LNCAP (cell line): ENCODE measurements around the gene MSI2.

Source experiments
- TF ChIP-seq, protein P1 (sequence below): fragments of 450-650 bp; IDR thresholded peaks from 2 replicates; pipeline ENCODE4 v1.5.1; 2017; ENCODE audit warnings: mild to moderate bottlenecking

The MSI2 gene

DNA sequence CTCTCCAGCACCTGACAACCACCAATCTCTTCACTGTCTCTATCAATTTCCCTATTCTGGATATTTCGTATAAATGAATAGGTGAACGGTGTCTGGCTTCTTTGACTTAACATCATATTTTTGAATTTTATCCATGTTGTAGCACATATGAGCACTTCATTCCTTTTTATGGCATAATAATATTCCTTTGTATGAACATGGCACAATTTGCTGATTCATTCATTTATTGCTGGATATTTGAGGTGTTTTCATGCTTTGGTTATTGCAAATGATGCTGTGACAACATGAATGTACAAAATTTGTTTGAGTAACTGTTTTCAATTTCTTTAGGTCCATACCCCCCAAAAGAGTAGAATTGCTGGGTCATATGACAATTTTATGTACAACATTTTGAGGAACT is 476.8 kb downstream of the MSI2 start:
- TF ChIP-seq, protein P1, sequence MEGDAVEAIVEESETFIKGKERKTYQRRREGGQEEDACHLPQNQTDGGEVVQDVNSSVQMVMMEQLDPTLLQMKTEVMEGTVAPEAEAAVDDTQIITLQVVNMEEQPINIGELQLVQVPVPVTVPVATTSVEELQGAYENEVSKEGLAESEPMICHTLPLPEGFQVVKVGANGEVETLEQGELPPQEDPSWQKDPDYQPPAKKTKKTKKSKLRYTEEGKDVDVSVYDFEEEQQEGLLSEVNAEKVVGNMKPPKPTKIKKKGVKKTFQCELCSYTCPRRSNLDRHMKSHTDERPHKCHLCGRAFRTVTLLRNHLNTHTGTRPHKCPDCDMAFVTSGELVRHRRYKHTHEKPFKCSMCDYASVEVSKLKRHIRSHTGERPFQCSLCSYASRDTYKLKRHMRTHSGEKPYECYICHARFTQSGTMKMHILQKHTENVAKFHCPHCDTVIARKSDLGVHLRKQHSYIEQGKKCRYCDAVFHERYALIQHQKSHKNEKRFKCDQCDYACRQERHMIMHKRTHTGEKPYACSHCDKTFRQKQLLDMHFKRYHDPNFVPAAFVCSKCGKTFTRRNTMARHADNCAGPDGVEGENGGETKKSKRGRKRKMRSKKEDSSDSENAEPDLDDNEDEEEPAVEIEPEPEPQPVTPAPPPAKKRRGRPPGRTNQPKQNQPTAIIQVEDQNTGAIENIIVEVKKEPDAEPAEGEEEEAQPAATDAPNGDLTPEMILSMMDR, result no peak
